ENCODE data around the gene CKS1B. TPM values are rescaled to one million over a fixed set of nuclear protein-coding genes. Genes with fewer than 3 reads are reported as not detected.
"Not testable (repeated sequence)": the region's sequence is repeated elsewhere in the genome, so short reads cannot be mapped to it uniquely, and the experiment has no call there.

CKS1B gene
- total and polyA plus RNA-seq, 4 donors = 32.4 to 57.9 (median 44.4) TPM

DNA sequence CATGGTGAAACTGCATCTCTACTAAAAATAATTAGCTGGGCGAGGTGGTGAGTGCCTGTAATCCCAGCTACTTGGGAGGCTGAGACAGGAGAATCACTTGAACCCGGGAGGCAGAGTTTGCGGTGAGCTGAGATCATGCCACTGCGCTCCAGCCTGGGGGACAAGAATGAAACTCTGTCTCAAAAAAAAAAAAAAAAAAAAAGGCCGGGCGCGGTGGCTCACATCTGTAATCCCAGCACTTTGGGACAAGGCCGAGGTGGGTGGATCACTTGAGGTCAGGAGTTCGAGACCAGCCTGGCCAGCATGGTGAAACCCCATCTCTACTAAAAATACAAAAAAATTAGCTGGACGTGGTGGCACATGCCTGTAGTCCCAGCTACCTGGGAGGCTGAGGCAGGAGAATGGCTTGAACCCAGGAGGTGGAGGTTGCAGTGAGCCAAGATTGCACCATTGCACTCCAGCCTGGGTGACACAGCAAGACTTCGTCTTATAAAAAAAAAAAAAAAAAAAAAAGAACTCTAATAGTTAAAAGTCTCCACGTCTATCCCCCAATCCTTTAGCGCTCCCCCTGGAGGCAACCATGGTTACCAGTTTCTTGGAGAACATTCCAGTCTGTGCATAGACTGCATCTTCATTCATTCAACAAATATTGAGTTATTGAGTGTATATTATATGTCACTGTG is 21.0 kb downstream of the CKS1B start:
- peak; percentile 59 for DNase-seq (ENCODE audit: low spot score)
- H3K27ac ChIP-seq (ENCODE audit: low read depth in 1 of 2, low read length in 2 of 2); H3K36me3 ChIP-seq (ENCODE audit: control insufficient read depth in 4 of 4, insufficient read depth in 3 of 4, low read depth in 1 of 4, low read length in 3 of 4); H3K27me3 ChIP-seq (ENCODE audit: control insufficient read depth in 4 of 4, insufficient read depth in 4 of 4, low read length in 3 of 4); H3K4me3 ChIP-seq (ENCODE audit: low read depth in 1 of 3, low read length in 3 of 3); H3K9ac ChIP-seq (ENCODE audit: low read depth in 1 of 2, low read length in 2 of 2); H3K9me3 ChIP-seq (ENCODE audit: control insufficient read depth in 4 of 4, low read length in 3 of 4): not testable (repeated sequence)
- peaks cover 4 to 23% (median 17%) of the 10 kb centered on the region in 4 donors for H3K4me1 ChIP-seq (ENCODE audit: control insufficient read depth in 4 of 4, insufficient read depth in 4 of 4, low read length in 3 of 4)
- 62% methylated on average over 13 of the region's 13 CpGs for WGBS
- TF ChIP-seq CTCF (IDR thresholded peaks at IDR 0.05; ENCODE audit: low read depth, low read length, missing input control) (peak; percentile 14), YY1 (IDR thresholded peaks at IDR 0.05) (peak; percentile 24), RAD21 (IDR thresholded peaks at IDR 0.05) (peak; percentile 30 to 50)

DNA sequence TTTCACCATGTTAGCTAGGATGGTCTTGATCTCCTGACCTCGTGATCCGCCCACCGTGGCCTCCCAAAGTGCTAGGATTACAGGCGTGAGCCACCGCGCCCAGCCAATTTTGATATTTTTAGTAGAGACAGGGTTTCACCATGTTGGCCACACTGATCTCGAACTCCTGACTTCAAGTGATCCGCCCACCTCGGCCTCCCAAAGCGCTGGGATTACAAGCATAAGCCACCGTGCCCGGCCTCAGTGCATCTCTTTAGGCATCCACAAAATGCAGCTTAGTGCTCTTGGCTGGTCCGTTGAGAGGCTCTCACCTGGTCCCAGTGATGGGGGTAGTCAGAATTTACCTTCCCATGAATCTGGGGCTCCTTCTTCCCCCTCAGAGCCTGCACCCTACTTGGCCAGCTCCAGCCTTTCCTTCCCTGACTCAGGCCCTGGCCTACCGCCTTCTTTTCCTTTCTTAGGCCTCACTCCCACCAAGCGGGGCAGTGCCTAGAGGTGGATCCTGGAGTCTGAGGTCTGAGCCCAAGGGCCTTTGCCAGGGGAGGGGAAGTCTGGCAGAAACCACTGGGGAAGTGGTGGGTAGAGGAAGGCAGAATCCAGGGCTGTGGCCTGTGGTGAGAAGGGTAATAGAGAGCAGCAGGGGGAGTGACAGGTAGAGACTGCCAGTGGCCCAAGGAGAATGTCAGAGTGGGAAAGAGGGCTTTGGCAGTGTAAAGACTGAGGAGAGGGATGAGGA is 22.7 kb downstream of the CKS1B start:
- Histone ChIP-seq H3K27ac (ENCODE audit: low read depth in 1 of 2, low read length in 2 of 2) (no peak overlapping the region), H3K27me3 (ENCODE audit: control insufficient read depth in 4 of 4, insufficient read depth in 4 of 4, low read length in 3 of 4) (no peaks in the 10 kb centered on the region), H3K36me3 (ENCODE audit: control insufficient read depth in 4 of 4, insufficient read depth in 3 of 4, low read depth in 1 of 4, low read length in 3 of 4) (no peaks in the 10 kb centered on the region), H3K4me1 (ENCODE audit: control insufficient read depth in 4 of 4, insufficient read depth in 4 of 4, low read length in 3 of 4) (peaks cover 4 to 28% (median 21%) of the 10 kb centered on the region in 4 donors), H3K4me3 (ENCODE audit: low read depth in 1 of 3, low read length in 3 of 3) (no peak overlapping the region), H3K9ac (ENCODE audit: low read depth in 1 of 2, low read length in 2 of 2) (no peak overlapping the region), H3K9me3 (ENCODE audit: control insufficient read depth in 4 of 4, low read length in 3 of 4) (no peaks in the 10 kb centered on the region)
- TF ChIP-seq YY1 (IDR thresholded peaks at IDR 0.05) (no peak), REST (IDR thresholded peaks at IDR 0.05) (no peak), RAD21 (IDR thresholded peaks at IDR 0.05) (no peak), HNF4G (IDR thresholded peaks at IDR 0.05) (no peak)
- TF ChIP-seq, protein P1, sequence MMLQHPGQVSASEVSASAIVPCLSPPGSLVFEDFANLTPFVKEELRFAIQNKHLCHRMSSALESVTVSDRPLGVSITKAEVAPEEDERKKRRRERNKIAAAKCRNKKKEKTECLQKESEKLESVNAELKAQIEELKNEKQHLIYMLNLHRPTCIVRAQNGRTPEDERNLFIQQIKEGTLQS (IDR thresholded peaks at IDR 0.05) = no peak
- DNase-seq (ENCODE audit: low spot score) = no peak
- 86% methylated on average over 15 of the region's 15 CpGs for WGBS

- TF ChIP-seq FOXA1 (IDR thresholded peaks at IDR 0.05) = no peak
- TF ChIP-seq CTCF (IDR thresholded peaks at IDR 0.05; ENCODE audit: low read depth, low read length, missing input control) = peak; percentile 25
- TF ChIP-seq RAD21 (IDR thresholded peaks at IDR 0.05) = peak; percentile 58 to 72
- no peak for TF ChIP-seq RXRA (IDR thresholded peaks at IDR 0.05)
- no peak overlapping the region for H3K9ac ChIP-seq (ENCODE audit: low read depth in 1 of 2, low read length in 2 of 2)
- no peak for DNase-seq (ENCODE audit: low spot score)
- H3K27ac ChIP-seq (ENCODE audit: low read depth in 1 of 2, low read length in 2 of 2) = no peak overlapping the region
- H3K36me3 ChIP-seq (ENCODE audit: control insufficient read depth in 4 of 4, insufficient read depth in 3 of 4, low read depth in 1 of 4, low read length in 3 of 4) = no peaks in the 10 kb centered on the region
- peaks cover 4 to 28% (median 21%) of the 10 kb centered on the region in 4 donors for H3K4me1 ChIP-seq (ENCODE audit: control insufficient read depth in 4 of 4, insufficient read depth in 4 of 4, low read length in 3 of 4)
- H3K4me3 ChIP-seq (ENCODE audit: low read depth in 1 of 3, low read length in 3 of 3) = no peak overlapping the region
- WGBS = 74% methylated on average over 16 of the region's 16 CpGs
- H3K9me3 ChIP-seq (ENCODE audit: control insufficient read depth in 4 of 4, low read length in 3 of 4) = no peaks in the 10 kb centered on the region
- no peaks in the 10 kb centered on the region for H3K27me3 ChIP-seq (ENCODE audit: control insufficient read depth in 4 of 4, insufficient read depth in 4 of 4, low read length in 3 of 4)
Observed at GRCh38 chr1:154998201-154998780, 23.8 kb downstream of the CKS1B start.
